GM21447 (cell line): ENCODE measurements around the gene DBR1.

Experiments
- ATAC-seq: cut with Tn5 transposase; IDR thresholded peaks from one replicate; pipeline ENCODE4 v1.9.1; 2021; ENCODE audit not compliant: unreplicated experiment

The DBR1 gene

GRCh38 chr3:138124706-138125355 is 49.9 kb downstream of the DBR1 start:
- no peak for ATAC-seq

- ATAC-seq: no peak
Observed at GRCh38 chr3:138124188-138124587, 50.5 kb downstream of the DBR1 start.

- no peak for ATAC-seq
Observed at GRCh38 chr3:138119423-138119766, 55.3 kb downstream of the DBR1 start.

- ATAC-seq: peak; percentile 78
Observed at GRCh38 chr3:138118612-138119422, 55.9 kb downstream of the DBR1 start.

- peak; percentile 84 for ATAC-seq
Observed at GRCh38 chr3:138114988-138115971, 59.4 kb downstream of the DBR1 start, which contains the start of gene DZIP1L. TSS of gene DZIP1L (minus strand) at chr3:138115608. CDS start at chr3:138103971, 11,637 bp downstream.

- no peak for ATAC-seq
Observed at GRCh38 chr3:138114431-138114918, 60.2 kb downstream of the DBR1 start.

- no peak for ATAC-seq
Observed at GRCh38 chr3:138113326-138113725, 61.4 kb downstream of the DBR1 start.

GRCh38 chr3:138112362-138112761 is 62.4 kb downstream of the DBR1 start:
- no peak for ATAC-seq
